Activated naive CD4-positive, alpha-beta T cell treated with anti-CD3 and anti-CD28 coated beads for 36 hours (primary cell): ENCODE measurements around the gene TEAD3. TPM values are rescaled to one million over a fixed set of nuclear protein-coding genes. Genes with fewer than 3 reads are reported as not detected.

Source experiments
- CTCF ChIA-PET: fragments of 350-600 bp; sonication (Branson Sonifier 250); formaldehyde crosslinking; loops from one replicate; lab custom pipeline; 2021; ENCODE audit warnings: antibody characterized with exemption; lab: Charles Lee
- DNase-seq: peaks from one replicate; pipeline ENCODE4 v3.0.0-alpha.2; 2020
- H3K27ac Mint-ChIP-seq: one replicate; pipeline ENCODE4 v1.8.0; 2021; ENCODE audit warnings: mild to moderate bottlenecking, mixed read lengths
- H3K27me3 Mint-ChIP-seq: one replicate; pipeline ENCODE4 v1.8.0; 2021; ENCODE audit warnings: low read depth, mixed read lengths
- H3K36me3 Mint-ChIP-seq: one replicate; pipeline ENCODE4 v1.8.0; 2021; ENCODE audit warnings: low read depth, mixed read lengths
- H3K4me1 Mint-ChIP-seq: one replicate; pipeline ENCODE4 v1.8.0; 2021; ENCODE audit warnings: low read depth, mixed read lengths
- H3K4me3 Mint-ChIP-seq: one replicate; pipeline ENCODE4 v1.8.0; 2021; ENCODE audit warnings: mild to moderate bottlenecking, moderate library complexity, mixed read lengths
- H3K9me3 Mint-ChIP-seq: one replicate; pipeline ENCODE4 v1.8.0; 2021; ENCODE audit warnings: mixed read lengths
- intact Hi-C: fragments of 100-400 bp; cut with micrococcal nuclease; formaldehyde crosslinking; loops from one replicate; pipeline ENCODE4 v1.15.1; 2023
- total RNA-seq, 2 experiments: library from RNA; stranded (reverse); gene quantifications; one replicate each; pipeline ENCODE4 v1.2.3, GENCODE V29; 2021

The TEAD3 gene
- total RNA-seq, 2 experiments from 2014 or later = 1.1 to 1.4 TPM

DNA sequence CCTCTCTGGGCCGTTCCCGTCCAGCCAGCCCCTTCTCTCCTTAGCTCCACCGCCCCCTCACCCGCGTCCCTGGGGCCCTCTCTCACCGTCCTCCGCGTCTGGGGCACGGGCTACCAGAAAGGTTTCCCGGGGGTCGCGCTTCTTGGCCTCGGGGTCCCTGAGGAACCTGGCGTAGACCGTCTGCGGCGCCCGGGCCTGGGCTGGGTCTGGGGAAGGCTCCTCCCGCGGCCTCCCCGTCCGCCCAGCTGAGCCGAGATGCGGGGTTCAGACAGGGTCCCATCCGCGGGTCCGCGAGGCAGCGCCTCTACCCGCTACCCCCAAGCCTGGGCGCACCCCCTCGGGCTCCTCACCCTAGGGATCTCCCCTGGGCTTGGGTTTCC is 14.7 kb upstream of the TEAD3 start:
- Mint-ChIP-seq H3K9me3 (no peaks in the 10 kb centered on the region), H3K27me3 (peaks cover 7% of the 10 kb centered on the region)

DNA sequence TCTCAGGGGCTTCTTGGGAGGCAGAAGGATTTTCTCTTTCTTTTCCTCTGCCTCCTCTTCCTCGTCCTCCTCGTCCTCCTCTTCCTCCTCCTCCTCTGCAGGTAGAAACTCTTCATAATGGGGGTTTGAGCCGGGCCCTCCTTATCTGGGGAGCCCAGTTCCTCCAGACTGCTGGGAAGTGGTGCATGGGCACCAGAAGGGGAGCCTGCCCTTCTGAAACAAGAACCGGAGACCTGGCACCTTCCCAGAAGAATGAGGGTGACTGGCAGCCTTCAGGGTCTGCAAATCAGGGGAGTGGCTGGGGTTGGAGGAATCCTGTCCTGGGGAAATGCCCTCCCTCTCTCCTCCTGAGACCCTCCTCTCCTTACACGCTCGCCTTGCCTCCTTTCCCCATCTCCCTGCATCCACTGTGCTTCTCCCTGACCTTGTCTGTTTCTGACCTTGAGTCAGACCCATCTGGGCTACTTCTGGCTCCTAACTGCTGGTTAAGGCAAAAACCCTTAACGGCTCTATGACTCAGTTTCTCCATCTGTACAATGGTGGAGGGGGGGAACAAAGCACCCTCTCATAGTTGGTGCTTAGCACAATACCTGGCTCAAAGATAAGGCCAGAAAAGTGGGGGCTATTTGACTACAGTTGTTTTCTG is 14.2 kb upstream of the TEAD3 start:
- H3K36me3 Mint-ChIP-seq = no peaks in the 10 kb centered on the region
- H3K4me3 Mint-ChIP-seq = no peak overlapping the region
- H3K27ac Mint-ChIP-seq = no peak overlapping the region
- CTCF ChIA-PET = interaction anchor here (1.2 kb wide), 1 partner anchor 12 kb away, joined by 3 read pairs; no protein-coding TSS in a partner anchor
- no peaks in the 10 kb centered on the region for H3K4me1 Mint-ChIP-seq
- no peaks in the 10 kb centered on the region for H3K9me3 Mint-ChIP-seq
- peaks cover 7% of the 10 kb centered on the region for H3K27me3 Mint-ChIP-seq
- DNase-seq = no peak
- intact Hi-C loops = no loop called here

More for the DNA sequence above, 14.7 kb upstream of the TEAD3 start:
- Mint-ChIP-seq H3K4me1 (no peaks in the 10 kb centered on the region), H3K4me3 (no peak overlapping the region), H3K27ac (no peak overlapping the region), H3K36me3 (no peaks in the 10 kb centered on the region)
- no peak for DNase-seq
- intact Hi-C loops = no loop called here
- CTCF ChIA-PET = interaction anchor here (1.2 kb wide), 1 partner anchor 11 kb away, joined by 3 read pairs; no protein-coding TSS in a partner anchor

DNA sequence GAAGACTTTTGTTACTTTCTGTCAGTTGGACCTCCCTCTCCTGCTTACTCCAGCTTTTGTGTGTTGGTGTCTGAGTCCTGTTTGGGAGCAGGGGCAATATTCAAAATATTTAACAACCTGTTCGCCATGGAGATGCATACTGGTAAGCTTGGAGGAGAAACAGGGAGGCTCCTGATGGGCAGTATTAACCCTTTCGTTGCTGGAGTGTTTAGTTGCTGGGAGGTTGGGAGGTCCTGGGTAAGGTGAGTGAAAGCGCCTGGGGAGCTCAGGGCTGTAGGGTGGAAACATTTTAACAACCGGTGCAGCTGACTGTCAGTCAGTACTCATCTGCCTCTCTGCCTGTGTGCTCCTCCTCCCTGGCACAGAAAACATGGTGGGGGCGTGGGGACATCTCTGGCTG is 11.7 kb upstream of the TEAD3 start:
- DNase-seq = no peak
- peaks cover 7% of the 10 kb centered on the region for H3K27me3 Mint-ChIP-seq
- no peak overlapping the region for H3K27ac Mint-ChIP-seq
- intact Hi-C loops = no loop called here
- no peak overlapping the region for H3K4me3 Mint-ChIP-seq
- no peaks in the 10 kb centered on the region for H3K36me3 Mint-ChIP-seq
- CTCF ChIA-PET = interaction anchor here (1.2 to 1.9 kb wide), 2 partner anchors 13 to 14 kb away, joined by 4 to 5 read pairs; no protein-coding TSS in a partner anchor
- H3K4me1 Mint-ChIP-seq = no peaks in the 10 kb centered on the region
- H3K9me3 Mint-ChIP-seq = no peaks in the 10 kb centered on the region

GRCh38 chr6:35508027-35508426 is 11.1 kb upstream of the TEAD3 start:
- H3K36me3 Mint-ChIP-seq = no peaks in the 10 kb centered on the region
- H3K27me3 Mint-ChIP-seq = peaks cover 11% of the 10 kb centered on the region
- no peak overlapping the region for H3K27ac Mint-ChIP-seq
- H3K4me1 Mint-ChIP-seq = no peaks in the 10 kb centered on the region
- H3K9me3 Mint-ChIP-seq = no peaks in the 10 kb centered on the region
- no peak overlapping the region for H3K4me3 Mint-ChIP-seq
- no peak for DNase-seq
- intact Hi-C loops = no loop called here
- CTCF ChIA-PET = interaction anchor here (1.2 to 1.9 kb wide), 2 partner anchors 13 to 14 kb away, joined by 4 to 5 read pairs; no protein-coding TSS in a partner anchor

GRCh38 chr6:35507221-35507620 is 10.3 kb upstream of the TEAD3 start:
- H3K27me3 Mint-ChIP-seq = peaks cover 11% of the 10 kb centered on the region
- CTCF ChIA-PET = interaction anchor here (1.9 kb wide), 1 partner anchor 15 kb away, joined by 5 read pairs; no protein-coding TSS in a partner anchor
- intact Hi-C loops = no loop called here

GRCh38 chr6:35506536-35506935 is 9.7 kb upstream of the TEAD3 start:
- peaks cover 11% of the 10 kb centered on the region for H3K27me3 Mint-ChIP-seq
- H3K4me1 Mint-ChIP-seq = no peaks in the 10 kb centered on the region
- CTCF ChIA-PET = no interaction called here
- intact Hi-C loops = no loop called here
- H3K27ac Mint-ChIP-seq = no peak overlapping the region
- H3K36me3 Mint-ChIP-seq = no peaks in the 10 kb centered on the region
- no peaks in the 10 kb centered on the region for H3K9me3 Mint-ChIP-seq
- no peak for DNase-seq
- H3K4me3 Mint-ChIP-seq = no peak overlapping the region

More at GRCh38 chr6:35507221-35507620, 10.3 kb upstream of the TEAD3 start:
- Mint-ChIP-seq H3K27ac (no peak overlapping the region), H3K9me3 (no peaks in the 10 kb centered on the region), H3K36me3 (no peaks in the 10 kb centered on the region), H3K4me1 (no peaks in the 10 kb centered on the region), H3K4me3 (no peak overlapping the region)
- no peak for DNase-seq

DNA sequence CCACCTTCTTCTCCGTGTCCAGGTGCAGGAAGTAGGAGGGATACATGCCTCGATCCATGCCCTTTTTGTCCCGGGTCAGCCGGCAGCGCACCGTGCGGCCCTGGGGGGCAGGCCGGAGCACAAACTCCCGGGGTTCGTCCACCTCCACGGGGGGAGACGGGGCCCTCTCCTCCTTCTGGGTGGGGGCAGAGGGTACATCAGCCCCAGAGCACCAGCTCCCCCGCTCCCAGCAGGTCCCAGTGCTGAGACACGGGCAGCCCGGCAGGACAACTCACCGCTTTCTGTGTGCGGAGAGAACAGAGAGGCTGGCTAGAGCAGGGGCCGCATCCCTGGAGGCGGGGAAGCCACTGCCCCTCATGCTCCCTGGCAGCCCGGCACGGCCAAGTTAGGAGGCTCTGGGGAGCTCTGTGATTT is 9.1 kb upstream of the TEAD3 start:
- Mint-ChIP-seq H3K36me3 (no peaks in the 10 kb centered on the region), H3K4me3 (no peak overlapping the region), H3K4me1 (no peaks in the 10 kb centered on the region), H3K27ac (no peak overlapping the region), H3K9me3 (no peaks in the 10 kb centered on the region), H3K27me3 (peaks cover 8% of the 10 kb centered on the region)
- DNase-seq = no peak
- CTCF ChIA-PET = no interaction called here
- intact Hi-C loops = no loop called here

- DNase-seq = no peak
- CTCF ChIA-PET = interaction anchor here (0.6 kb wide), 1 partner anchor 21 kb away, joined by 3 read pairs; no protein-coding TSS in a partner anchor
- H3K36me3 Mint-ChIP-seq = no peaks in the 10 kb centered on the region
- peaks cover 7% of the 10 kb centered on the region for H3K27me3 Mint-ChIP-seq
- H3K4me1 Mint-ChIP-seq = peaks cover 3% of the 10 kb centered on the region
- intact Hi-C loops = no loop called here
- no peaks in the 10 kb centered on the region for H3K9me3 Mint-ChIP-seq
- no peak overlapping the region for H3K4me3 Mint-ChIP-seq
- H3K27ac Mint-ChIP-seq = no peak overlapping the region
Observed at GRCh38 chr6:35503534-35503933, 6.7 kb upstream of the TEAD3 start.

- Mint-ChIP-seq H3K36me3 (no peaks in the 10 kb centered on the region), H3K27me3 (peaks cover 10% of the 10 kb centered on the region), H3K4me1 (peaks cover 4% of the 10 kb centered on the region), H3K4me3 (no peak overlapping the region), H3K27ac (no peak overlapping the region), H3K9me3 (no peaks in the 10 kb centered on the region)
- CTCF ChIA-PET = interaction anchor here (0.6 kb wide), 1 partner anchor 1758 kb away, joined by 3 read pairs; no protein-coding TSS in a partner anchor
- intact Hi-C loops = no loop called here
- DNase-seq = no peak
Observed at GRCh38 chr6:35501784-35502183, 4.9 kb upstream of the TEAD3 start.

DNA sequence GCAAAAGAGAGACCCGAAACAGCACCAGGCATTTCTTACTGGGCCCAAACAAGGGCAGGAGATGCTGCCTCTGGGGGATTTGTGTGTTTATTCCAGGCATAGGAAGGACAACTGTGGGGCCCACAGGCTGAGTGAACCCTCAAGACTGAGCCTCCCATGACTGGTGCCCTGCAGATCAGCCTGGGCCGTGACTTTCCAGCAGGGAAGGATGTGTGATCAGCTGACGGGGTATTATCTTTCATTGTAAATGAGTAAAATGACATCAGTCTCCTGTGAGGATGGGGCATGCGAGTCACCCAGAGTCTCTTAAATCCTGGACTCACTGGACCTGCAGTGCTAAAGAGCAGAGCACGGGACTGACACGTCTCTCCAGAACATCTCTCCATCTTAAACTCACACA is 3.9 kb upstream of the TEAD3 start:
- CTCF ChIA-PET = interaction anchor here (0.6 kb wide), 2 partner anchors 28 to 294 kb away, joined by 3 to 4 read pairs; no protein-coding TSS in a partner anchor
- no peak overlapping the region for H3K4me3 Mint-ChIP-seq

GRCh38 chr6:35499372-35499771 is 2.5 kb upstream of the TEAD3 start:
- peaks cover 10% of the 10 kb centered on the region for H3K27me3 Mint-ChIP-seq

More for the DNA sequence above, 3.9 kb upstream of the TEAD3 start:
- intact Hi-C loops = no loop called here
- no peak for DNase-seq
- Mint-ChIP-seq H3K27me3 (peaks cover 10% of the 10 kb centered on the region), H3K36me3 (no peaks in the 10 kb centered on the region), H3K4me1 (peaks cover 4% of the 10 kb centered on the region), H3K27ac (no peak overlapping the region), H3K9me3 (no peaks in the 10 kb centered on the region)

GRCh38 chr6:35498422-35499067 is 1.7 kb upstream of the TEAD3 start:
- H3K9me3 Mint-ChIP-seq = no peaks in the 10 kb centered on the region
- CTCF ChIA-PET = interaction anchor here (1.2 to 2.3 kb wide), 3 partner anchors 49 to 238 kb away, joined by 4 to 9 read pairs (median 4); partner anchors contain the start of gene ARMC12
- peak overlapping the region; percentile 77 for H3K4me3 Mint-ChIP-seq
- peaks cover 14% of the 10 kb centered on the region for H3K4me1 Mint-ChIP-seq
- intact Hi-C loops = no loop called here
- H3K27ac Mint-ChIP-seq = no peak overlapping the region
- H3K27me3 Mint-ChIP-seq = peaks cover 10% of the 10 kb centered on the region
- no peaks in the 10 kb centered on the region for H3K36me3 Mint-ChIP-seq
- DNase-seq = no peak

More at GRCh38 chr6:35499372-35499771, 2.5 kb upstream of the TEAD3 start:
- no peak overlapping the region for H3K4me3 Mint-ChIP-seq
- DNase-seq = no peak
- CTCF ChIA-PET = interaction anchor here (0.7 kb wide), 1 partner anchor 23 kb away, joined by 3 read pairs; no protein-coding TSS in a partner anchor
- peaks cover 11% of the 10 kb centered on the region for H3K4me1 Mint-ChIP-seq
- H3K9me3 Mint-ChIP-seq = no peaks in the 10 kb centered on the region
- intact Hi-C loops = no loop called here
- H3K36me3 Mint-ChIP-seq = no peaks in the 10 kb centered on the region
- no peak overlapping the region for H3K27ac Mint-ChIP-seq
